Gastrocnemius medialis (tissue), 4 donors: Measurements from ENCODE around the gene XKR8.

Source experiments
- CTCF ChIP-seq, 5 experiments: fragments of 450-650 bp in 3 of 5; fragments of 200-600 bp in 2 of 5; sonication (generic) in 2 of 5; IDR thresholded peaks in 4 of 5; conservative IDR thresholded peaks in 1 of 5; 1 replicate in 4 of 5; 2 replicates in 1 of 5; pipeline ENCODE4 v1.5.1; 2016 to 2019; ENCODE audit warnings: antibody characterized with exemption in 5 of 5, mild to moderate bottlenecking in 3 of 5, moderate library complexity in 3 of 5
- POLR2A ChIP-seq, 2 donors: fragments of 450-650 bp; IDR thresholded peaks; one replicate each; pipeline ENCODE4 v1.6.1; 2017; ENCODE audit warnings: antibody characterized with exemption in 2 of 2, mild to moderate bottlenecking in 2 of 2, moderate library complexity in 2 of 2

GRCh38 chr1:27992276-27992675 is 32.5 kb downstream of the XKR8 start:
- TF ChIP-seq CTCF (IDR thresholded peaks at IDR 0.05 in 4 of 5, conservative IDR thresholded peaks at IDR 0.05 in 1 of 5) (no peak), POLR2A (IDR thresholded peaks at IDR 0.05) (no peak)
